GM21360 (cell line): ENCODE measurements around the gene BRWD1.
A peak's percentile ranks its signal among the peaks of the same experiment; 100 is the strongest.

ENCODE experiments used
- ATAC-seq: cut with Tn5 transposase; IDR thresholded peaks from one replicate; pipeline ENCODE4 v1.9.1; 2021; ENCODE audit warnings: mild to moderate bottlenecking, moderate library complexity; ENCODE audit not compliant: unreplicated experiment

Gene BRWD1

DNA sequence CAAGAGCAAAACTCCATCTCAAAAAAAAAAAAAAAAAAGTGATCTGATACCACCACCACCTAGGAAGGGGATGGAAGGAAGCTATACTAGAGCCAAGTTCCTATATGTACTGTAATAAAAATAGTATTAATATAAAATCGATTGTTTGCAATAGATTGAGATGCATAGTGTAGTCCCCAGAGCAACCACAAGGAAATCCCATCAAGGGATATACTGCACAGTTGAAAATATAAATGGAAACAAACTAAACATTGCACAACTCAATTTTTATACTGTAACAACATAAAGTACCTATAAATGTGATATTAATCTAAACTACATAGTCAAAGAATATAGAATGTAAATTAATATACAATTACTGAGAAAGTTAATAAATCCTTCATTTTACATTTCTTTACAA, 109.3 kb downstream of the BRWD1 start:
- ATAC-seq, result no peak

DNA sequence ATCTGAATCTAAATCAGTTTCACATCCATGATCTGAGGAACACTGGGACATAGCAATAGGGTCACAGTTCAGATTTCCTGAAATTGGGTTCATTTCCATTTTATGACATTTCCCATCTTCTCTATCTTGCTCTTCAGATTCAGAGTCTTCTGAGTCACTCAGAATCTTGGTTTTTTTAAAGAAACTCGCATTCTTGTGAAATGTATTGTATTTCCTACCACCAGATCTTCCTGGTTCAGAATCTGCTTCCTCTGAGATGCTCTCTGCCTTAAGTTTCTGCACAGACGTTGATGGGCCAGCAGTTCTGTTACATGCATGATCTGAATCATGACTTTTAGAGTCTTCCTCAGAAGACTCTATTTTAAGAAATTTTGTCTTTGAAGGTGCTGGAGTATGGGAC, 114.6 kb downstream of the BRWD1 start:
- ATAC-seq, result no peak

DNA sequence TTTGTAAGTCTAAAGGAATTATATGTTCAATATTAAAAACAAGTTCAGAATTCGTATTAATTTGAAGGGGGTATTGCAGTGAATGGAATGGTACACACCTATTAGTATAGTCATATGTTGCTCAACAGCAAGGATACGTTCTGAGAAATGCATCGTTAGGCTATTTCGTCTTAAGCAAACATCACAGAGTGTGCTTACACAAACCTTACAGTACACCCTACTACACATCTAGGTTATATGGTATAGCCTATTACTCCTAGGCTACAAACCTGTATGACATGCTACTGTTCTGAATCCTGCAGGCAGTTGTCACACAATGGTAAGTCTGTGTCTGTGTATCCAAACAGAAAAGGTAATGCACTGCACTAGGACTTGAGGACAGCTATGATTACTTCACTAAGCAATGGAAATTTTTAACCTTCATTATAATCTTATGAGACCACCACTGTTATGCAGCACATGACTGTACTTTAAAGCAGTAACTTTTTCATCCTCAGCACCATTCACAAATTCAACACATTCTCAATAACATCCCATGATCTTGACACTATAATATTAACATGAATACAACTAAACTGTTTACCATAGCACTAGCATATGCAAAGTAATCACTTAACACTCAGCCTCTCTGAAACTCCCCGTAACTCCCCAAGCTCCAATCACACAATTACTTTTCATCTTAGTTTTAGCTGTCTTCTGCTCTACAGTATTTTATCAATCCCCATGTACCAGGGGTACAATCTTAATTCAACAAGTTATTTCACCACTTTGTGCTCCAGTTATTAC, 115.8 kb downstream of the BRWD1 start:
- no peak for ATAC-seq

DNA sequence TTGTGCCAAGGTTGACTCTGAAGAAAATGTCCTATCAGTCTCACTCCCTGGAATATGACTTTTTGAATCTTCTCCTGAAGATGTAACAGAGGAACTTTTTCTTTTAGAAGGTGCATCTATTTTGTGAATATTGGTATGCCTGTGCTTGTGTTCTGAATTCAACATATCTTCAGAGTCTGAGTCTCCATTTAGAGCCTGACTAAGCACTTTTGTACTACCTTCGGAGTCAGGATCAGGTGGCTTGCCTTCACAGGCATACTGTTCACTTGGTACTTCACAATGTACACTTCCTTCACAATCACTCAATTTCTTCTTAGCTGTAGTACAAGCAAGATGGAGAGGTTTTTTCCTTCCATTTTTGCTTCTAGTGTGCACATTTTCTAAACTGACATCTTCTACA, 116.6 kb downstream of the BRWD1 start:
- ATAC-seq, result no peak

DNA sequence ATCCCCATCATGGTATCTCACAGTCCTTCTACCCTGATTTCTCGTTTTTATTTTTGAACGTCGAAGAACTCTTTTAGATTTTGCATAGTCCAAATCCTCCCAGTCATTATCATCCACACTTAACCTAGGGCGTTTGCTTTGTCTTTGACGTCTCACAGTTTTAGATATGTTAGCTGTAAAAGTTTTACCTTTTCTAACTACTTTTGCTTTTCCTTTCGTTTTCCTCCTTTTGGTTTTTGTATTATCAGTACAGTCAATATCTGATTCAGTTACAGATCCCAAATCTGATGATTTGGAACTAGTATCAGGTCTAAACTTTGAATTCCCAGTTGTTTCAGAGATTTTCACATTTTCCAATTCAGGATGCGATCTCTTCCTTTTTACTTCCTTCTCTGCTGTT, 117.1 kb downstream of the BRWD1 start:
- no peak for ATAC-seq

DNA sequence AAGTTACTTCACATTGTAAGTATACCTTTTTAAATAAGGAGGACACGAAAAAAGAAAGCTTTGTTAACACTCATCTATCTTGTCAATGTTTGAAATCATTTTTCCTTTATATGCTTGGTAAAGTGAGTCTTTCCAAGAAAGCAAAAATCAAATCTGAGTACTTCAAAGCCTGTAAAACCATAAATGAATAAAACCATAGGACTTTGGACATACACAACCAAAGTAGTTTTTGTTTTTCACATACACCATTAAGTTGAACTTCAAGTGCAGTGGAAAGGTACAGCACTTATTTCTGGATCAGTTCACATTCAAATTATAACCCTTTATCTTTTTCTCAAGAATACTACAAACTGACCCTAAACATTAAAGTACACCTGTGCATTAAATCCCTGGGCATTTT, 120.1 kb downstream of the BRWD1 start:
- ATAC-seq, result no peak

DNA sequence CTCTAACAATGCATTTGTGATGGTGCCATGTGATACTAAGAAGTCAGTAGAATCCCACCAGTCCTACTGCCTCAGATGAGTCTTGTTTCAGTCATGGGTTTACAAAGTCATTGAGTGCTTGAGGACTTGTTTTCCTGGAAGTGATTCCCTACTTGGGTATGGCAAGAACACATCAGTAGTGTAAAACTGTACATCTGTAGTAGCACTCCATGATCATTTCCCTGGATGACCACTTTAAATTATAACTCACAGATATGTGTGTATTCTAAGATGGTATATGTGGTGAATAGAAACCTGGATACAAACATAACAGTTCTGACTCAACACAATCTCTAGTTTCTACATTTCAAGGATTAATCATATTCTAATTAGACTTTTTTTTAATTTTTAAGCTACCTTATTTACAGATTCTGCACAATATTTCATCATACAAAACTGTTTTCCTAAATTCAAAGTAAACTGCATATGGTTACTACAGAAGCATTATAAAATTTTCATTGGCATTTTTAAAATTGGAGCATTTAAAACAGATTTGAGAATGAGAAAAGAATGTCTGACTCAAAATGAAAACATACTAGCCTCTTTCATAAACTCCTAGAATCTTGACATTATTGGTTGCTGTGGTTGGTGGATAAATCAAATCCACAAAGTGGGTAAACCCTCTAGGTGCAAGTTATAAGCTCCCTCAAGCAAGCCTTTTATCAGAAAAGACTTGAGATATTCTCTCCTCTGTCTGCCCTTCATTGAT, 123.4 kb downstream of the BRWD1 start:
- ATAC-seq, result no peak

DNA sequence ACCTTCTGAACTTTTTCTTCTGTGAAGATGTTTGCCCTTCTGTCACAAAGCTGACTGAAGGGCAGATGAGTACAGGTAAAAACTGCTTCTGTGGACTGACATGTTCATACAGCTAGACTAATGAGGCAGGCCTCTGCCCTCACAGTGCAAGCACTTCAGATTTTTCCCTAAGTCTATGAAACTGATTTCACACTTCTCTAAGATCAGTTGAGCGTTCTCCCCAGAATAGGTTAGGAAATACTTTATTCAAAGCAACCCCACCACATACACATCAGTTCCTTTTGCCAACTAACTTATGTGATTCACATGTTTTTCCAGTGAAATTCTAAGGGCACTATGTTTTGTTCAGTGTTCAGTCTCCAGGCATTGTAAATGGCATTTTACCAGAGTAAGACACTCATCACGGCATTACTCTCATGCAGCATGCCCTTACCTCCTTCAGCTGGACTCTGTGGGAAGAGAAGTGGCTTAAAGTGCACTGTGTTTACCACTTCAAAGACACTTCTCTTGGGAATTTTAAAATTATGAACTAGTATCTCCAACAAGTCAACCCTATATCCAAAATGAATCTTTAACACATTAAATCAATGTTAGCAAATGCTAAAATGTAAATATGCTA, 124.8 kb downstream of the BRWD1 start:
- no peak for ATAC-seq

DNA sequence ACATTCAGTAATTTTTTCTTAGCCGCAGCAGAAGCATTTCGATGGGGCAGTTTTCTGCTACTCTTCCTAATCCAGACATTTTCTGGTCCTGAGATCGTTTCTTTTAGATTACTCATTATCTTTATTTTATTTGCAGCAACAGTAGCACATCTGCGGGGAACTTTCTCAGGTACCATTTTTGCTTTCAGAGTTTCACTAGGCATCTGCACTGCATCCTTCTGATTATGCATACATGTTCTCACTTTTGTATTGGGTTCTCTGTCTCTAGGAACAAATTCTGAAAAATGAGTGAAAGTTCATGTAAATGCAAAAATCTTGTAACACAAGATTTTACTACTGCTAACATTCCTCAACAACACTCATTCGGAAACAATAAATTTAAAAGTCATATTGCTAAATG, 126.3 kb downstream of the BRWD1 start:
- ATAC-seq, result no peak

DNA sequence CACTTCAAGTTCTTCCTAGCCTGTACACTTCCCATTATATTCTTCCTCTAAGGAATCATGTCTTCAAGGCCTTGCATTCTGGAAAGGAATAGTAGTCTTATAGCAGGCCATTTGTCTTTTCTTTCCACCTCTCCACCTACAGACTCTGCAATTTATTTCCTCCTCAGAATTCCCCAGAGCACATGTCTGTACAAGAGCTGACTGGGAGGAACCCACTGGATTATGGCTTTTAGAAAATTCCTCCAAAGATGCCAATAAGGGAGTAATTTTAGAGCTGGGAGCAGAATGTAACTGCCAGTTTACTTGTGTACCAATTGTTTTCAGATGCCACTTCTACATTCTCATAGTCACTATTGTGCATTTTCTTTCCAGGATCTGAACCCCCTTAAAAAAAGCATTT, 126.8 kb downstream of the BRWD1 start:
- ATAC-seq, result no peak

DNA sequence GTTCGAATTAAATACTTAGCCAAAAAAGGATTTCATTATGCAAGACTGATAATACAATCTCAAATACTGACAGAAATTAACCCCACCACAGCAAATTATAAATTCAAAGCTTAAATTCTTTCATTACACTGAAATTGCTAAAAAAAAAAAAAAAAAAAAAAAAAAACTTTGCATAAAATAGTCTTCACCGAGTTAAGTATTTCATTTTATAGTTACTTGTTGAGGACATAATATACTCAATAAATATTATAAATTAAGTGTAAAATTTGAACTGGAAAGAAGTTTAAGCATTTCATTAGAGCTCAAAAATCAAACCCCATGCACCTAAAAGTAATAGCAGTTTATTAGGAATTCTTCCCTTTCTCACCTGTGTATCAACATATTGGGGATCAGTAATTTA, 128.3 kb downstream of the BRWD1 start:
- no peak for ATAC-seq

DNA sequence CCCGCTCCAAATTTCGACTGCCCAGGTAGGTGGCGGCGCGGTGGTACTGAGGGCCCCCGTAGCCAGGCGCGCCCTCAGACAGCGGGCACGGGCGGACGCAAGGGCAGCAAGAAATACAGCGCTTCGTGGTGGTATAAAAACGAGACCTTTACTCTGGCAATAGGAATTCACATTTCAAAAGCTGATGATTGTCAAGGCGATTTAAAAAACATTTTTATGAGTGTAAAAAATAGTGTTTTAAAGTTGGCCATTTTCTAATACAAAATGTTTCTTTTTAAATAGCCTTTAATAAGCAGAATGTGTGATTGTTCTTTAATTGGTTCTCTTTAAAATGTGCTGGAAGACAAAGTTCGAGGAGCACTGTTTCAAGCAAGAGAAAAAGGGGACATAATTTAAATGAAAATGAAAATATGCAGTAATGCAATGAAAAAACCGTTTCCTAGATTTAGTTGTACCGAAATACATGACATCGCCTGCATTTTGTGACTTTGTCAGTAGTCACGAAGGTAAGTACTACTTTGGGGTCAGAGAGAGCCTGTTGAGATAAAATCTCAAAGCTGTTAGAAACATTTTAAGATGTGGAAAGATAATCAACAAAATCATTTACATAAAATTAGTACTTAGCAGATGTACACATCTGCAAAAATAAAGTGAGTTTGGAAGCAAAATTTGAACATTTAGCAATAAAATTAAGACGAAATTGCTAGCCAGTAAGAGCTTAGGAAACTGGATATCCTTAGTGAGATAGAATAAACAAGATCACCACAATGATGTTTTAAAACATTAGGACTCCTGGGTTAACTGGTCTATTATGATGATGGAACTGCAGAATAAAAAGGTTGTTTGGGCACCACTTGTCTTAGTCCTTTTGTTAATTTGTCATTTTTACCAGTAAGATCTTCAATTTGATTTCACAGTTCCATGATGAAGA, 129.1 kb downstream of the BRWD1 start:
- ATAC-seq, result no peak

DNA sequence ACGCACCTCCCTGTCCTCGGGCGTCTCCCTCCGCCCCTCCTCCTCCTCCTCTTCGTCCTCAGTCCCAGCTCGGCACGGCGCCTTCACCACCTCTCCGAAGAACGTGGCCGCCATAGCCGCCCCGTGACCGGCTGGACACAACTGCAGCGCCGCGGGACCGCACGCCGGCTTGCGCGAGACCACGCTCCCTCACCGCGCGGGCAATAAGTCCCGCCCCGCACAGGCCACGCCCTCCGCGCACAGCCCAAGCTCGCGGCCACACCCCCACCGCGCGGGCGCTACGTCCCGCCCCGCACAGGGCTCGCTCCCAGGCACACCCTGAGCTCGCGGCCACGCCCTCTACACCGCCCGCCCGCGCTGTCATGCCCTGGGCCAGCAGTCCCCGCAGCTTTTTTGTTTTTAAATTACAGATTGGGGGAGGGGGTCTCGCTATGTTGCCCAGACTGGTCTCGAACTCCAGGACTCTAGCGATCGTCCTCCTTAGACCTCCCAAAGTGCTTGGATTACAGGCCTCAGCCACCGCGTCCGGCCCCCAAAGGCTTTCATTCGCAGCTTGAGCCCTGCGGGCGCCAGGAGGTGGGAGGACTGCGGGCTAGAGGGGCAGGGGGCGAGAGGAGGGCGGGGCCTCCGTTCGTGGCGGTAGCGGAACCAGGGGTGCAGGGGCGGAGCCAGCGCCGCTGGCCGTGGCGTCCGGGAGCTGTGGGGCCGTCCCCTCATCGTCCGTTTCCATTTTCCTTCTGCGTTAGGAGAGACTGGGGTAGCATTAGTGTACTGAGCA, 130.0 kb downstream of the BRWD1 start, which contains the start of gene PSMG1:
TSS of gene PSMG1 (minus strand) at position 180 of the 778 bp plus-strand sequence. CDS start at position 114, 66 bp downstream.
- ATAC-seq, result peak; percentile 87

DNA sequence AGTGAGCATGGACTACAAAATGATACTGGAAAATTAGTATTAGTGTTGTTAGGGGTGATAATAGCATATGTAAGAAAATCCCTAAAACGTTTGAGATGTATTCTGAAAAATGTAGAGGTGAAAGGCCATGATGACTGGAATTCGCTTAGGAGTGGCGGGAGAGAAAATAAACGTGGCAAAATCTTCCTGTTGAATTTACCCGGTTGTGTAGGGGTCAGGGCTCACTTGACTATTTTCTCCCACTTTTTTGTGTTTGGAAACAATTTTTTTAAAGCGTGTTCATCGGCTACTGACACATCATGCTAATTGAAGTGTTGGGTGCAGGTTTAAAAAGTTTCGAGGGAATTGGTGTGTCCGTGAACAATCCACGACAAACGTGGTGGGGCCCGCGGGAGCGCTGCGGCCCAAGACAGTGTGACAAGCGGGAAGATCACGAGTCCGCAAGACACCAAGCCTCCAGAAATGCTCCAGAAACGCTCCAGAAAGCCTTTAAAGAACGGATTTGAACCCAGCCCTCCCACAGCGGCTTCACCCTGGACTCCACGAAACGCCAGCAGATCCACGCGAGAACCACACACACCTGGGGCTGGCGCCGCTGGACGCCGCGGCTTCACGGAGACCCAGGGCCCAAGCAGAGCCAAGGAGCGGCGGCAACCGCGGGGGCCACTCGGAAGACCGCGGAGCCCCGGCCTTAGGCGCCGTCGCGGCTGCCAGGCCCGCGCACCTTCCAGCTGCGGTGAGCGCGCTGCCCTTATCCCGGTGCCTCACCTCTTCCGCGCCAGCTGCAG, 130.8 kb downstream of the BRWD1 start:
- ATAC-seq, result no peak

DNA sequence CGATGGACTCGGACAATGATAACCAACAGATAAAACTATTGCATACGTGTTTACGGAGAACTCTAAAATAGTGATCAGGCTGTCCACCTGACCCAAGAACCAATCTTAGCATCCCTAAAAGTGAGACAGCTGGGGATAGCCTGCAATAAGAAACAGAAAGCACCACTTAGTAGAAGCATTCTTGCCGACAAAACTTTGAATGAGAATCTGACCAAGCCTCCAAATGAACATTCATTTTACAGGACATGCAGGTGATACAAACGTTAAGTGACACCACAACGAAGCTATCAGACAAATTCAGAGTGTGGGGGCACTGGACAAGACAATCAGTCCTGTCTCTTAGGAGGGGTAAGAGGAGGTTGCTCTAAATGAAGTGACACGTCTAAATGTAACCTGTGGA, 131.4 kb downstream of the BRWD1 start:
- no peak for ATAC-seq

DNA sequence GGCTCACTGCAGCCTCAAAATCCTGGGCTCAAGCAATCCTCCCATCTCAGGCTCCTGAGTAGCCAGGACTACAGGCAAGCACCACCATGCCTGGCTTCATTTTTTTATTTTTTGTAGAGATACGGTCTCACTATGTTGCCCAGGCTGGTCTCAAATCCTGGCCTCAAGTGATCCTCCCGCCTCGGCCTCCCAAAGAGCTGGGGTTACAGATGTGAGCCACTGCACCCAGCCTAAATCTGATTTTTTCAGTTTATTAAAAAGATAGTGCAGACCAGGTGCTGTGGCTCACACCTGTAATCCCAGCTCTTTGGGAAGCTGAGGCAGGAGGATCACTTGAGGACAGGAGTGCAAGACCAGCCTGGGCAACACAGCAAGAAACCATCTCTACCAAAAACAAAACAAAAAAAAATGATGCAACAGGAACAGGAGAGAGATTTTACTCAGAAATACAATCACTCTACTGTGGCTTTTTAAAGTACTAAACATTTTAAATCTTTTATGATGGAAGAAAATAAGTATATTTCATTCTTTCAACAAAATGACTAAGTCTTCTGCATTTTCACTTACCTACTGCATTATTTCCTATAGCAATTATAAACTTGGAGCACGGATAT, 132.1 kb downstream of the BRWD1 start:
- no peak for ATAC-seq

DNA sequence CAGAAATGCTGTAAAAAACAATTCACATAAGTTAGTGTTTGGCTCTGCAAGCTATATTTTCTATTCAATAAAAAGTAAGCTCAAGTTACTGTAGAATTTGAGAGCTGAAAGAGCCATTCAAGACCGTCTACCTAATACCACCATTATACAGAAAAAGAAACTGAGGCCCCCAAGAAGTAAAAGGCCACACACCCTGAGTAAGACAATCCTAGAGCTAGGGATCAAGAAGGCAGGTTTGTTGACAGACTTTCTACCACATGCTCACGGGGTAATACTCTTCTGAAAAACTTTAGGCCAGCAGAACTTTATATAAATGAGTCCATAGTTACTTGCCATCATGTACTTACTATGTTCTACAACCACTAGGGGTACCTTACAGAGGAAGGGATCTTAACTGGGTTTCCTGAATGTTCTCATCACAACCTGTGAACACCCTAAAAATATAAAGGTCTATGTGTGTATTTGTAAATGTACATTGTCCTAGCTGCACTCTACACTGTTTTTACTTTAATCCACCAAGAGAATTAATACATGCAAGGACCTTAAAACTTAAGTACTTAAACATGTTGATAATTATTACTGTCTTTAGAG, 132.9 kb downstream of the BRWD1 start:
- no peak for ATAC-seq

DNA sequence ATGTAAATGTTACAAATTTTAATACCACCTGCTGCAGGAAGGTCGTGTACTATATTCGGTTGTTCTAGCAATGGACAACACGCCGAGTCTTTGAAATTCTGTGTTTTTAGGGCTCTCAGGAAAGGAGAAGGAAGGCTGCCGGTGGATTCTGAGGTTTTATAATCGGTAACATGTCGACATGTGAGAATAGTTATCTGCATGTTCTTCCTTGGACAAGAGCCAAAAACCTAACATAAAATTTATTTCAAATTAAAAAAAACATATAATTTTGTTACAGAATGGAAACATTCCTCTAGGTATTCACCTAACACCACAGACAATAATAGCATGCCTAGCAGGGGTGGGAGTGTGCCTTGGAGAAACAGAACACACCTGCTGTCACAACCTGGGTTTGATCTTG, 135.0 kb downstream of the BRWD1 start:
- no peak for ATAC-seq
